Breast epithelium (tissue), 3 donors: ENCODE results near the gene CAVIN3.

ENCODE experiments used
- CTCF ChIP-seq, 3 donors: fragments of 450-650 bp; IDR thresholded peaks; one replicate each; pipeline ENCODE4 v1.5.1; 2016 to 2017; ENCODE audit warnings: antibody characterized with exemption in 3 of 3, mild to moderate bottlenecking in 3 of 3, moderate library complexity in 3 of 3
- POLR2A ChIP-seq: fragments of 450-650 bp; IDR thresholded peaks from one replicate; pipeline ENCODE4 v1.6.1; 2016; ENCODE audit warnings: antibody characterized with exemption, mild to moderate bottlenecking, moderate library complexity
- POLR2AphosphoS5 ChIP-seq, 3 donors: sonication (generic); formaldehyde crosslinking; IDR thresholded peaks; one replicate each; pipeline ENCODE4 v1.6.1; 2017; ENCODE audit warnings: antibody characterized with exemption in 3 of 3

- TF ChIP-seq POLR2AphosphoS5 (IDR thresholded peaks at IDR 0.05) (no peak), CTCF (IDR thresholded peaks at IDR 0.05) (no peak), POLR2A (no peak)
Observed at GRCh38 chr11:6357222-6357621, 36.9 kb upstream of the CAVIN3 start.
